GM23338 (cell line): ENCODE data around the gene GPI. TPM values are rescaled to one million over a fixed set of nuclear protein-coding genes. Genes with fewer than 3 reads are reported as not detected.

ENCODE experiments used
- ATAC-seq: fragments of 200-7000 bp; cut with Tn5 transposase; 3 replicates; pipeline ENCODE4 v1.9.1; 2020
- DNase-seq: peaks from one replicate; pipeline ENCODE4 v3.0.0-alpha.2; 2015; ENCODE audit warnings: low spot score
- H2AFZ ChIP-seq: fragments of 200-600 bp; sonication (generic); 2 replicates; pipeline ENCODE4 v1.8.0; 2016; ENCODE audit warnings: antibody characterized with exemption, mild to moderate bottlenecking, moderate library complexity
- H3F3A ChIP-seq: fragments of 200-600 bp; sonication (generic); replicated peaks from 2 replicates; pipeline ENCODE4 v1.8.0; 2017; ENCODE audit warnings: antibody characterized with exemption, mixed run types, low read depth
- H3K27ac ChIP-seq: fragments of 200-600 bp; sonication (generic); 2 replicates; pipeline ENCODE4 v1.6.1; 2016; ENCODE audit warnings: low read depth
- H3K27me3 ChIP-seq: fragments of 200-600 bp; sonication (generic); 2 replicates; pipeline ENCODE4 v1.8.0; 2016; ENCODE audit warnings: mild to moderate bottlenecking, mixed run types, moderate library complexity; ENCODE audit not compliant: insufficient read depth
- H3K36me3 ChIP-seq: fragments of 200-600 bp; sonication (generic); 2 replicates; pipeline ENCODE4 v1.8.0; 2016; ENCODE audit warnings: mild to moderate bottlenecking; ENCODE audit not compliant: insufficient read depth
- H3K4me1 ChIP-seq: fragments of 200-600 bp; sonication (generic); 2 replicates; pipeline ENCODE4 v1.8.0; 2016; ENCODE audit warnings: mild to moderate bottlenecking, moderate library complexity; ENCODE audit not compliant: insufficient read depth
- H3K4me2 ChIP-seq: fragments of 200-600 bp; sonication (generic); 2 replicates; pipeline ENCODE4 v1.7.1; 2017; ENCODE audit warnings: mixed run types
- H3K4me3 ChIP-seq: fragments of 200-600 bp; sonication (generic); 2 replicates; pipeline ENCODE4 v1.6.1; 2016; ENCODE audit warnings: mixed run types
- H3K79me2 ChIP-seq: fragments of 200-600 bp; sonication (generic); replicated peaks from 2 replicates; pipeline ENCODE4 v1.8.0; 2017; ENCODE audit warnings: mild to moderate bottlenecking; ENCODE audit not compliant: insufficient read depth
- H3K9me2 ChIP-seq: fragments of 200-600 bp; sonication (generic); 2 replicates; pipeline ENCODE4 v1.8.0; 2017; ENCODE audit not compliant: insufficient read depth
- H4K20me1 ChIP-seq: fragments of 200-600 bp; sonication (generic); replicated peaks from 2 replicates; pipeline ENCODE4 v1.8.0; 2017; ENCODE audit warnings: mild to moderate bottlenecking; ENCODE audit not compliant: insufficient read depth
- H3K27ac Mint-ChIP-seq: 2 replicates; pipeline ENCODE4 v1.8.0; 2020; ENCODE audit warnings: inconsistent platforms, mild to moderate bottlenecking, moderate library complexity, mixed read lengths
- H3K27me3 Mint-ChIP-seq: 3 replicates; pipeline ENCODE4 v1.8.0; 2022; ENCODE audit warnings: low read depth, mild to moderate bottlenecking, moderate library complexity, mixed read lengths, inconsistent platforms; ENCODE audit not compliant: insufficient read depth, poor library complexity
- H3K36me3 Mint-ChIP-seq: 3 replicates; pipeline ENCODE4 v1.8.0; 2021; ENCODE audit warnings: low read depth, mild to moderate bottlenecking, inconsistent platforms, moderate library complexity, mixed read lengths
- H3K4me1 Mint-ChIP-seq: 3 replicates; pipeline ENCODE4 v1.8.0; 2020; ENCODE audit warnings: mild to moderate bottlenecking, inconsistent platforms, mixed read lengths
- H3K4me3 Mint-ChIP-seq: 3 replicates; pipeline ENCODE4 v1.8.0; 2021; ENCODE audit warnings: moderate library complexity, mild to moderate bottlenecking, inconsistent platforms, mixed read lengths
- H3K9me3 Mint-ChIP-seq: 3 replicates; pipeline ENCODE4 v1.8.0; 2020; ENCODE audit warnings: moderate library complexity, mild to moderate bottlenecking, inconsistent platforms, mixed read lengths
- CREB1 ChIP-seq: fragments of 250-450 bp; sonication (Bioruptor Pico); IDR thresholded peaks from 2 replicates; pipeline ENCODE4 v1.5.0; 2020; ENCODE audit warnings: low read depth, mild to moderate bottlenecking, moderate library complexity
- CTCF ChIP-seq, 2 experiments: fragments of 200-600 bp in 1 of 2; sonication (generic) in 1 of 2; conservative IDR thresholded peaks; 2 replicates each; pipeline versions ENCODE4 v1.5.1 to v1.6.1; 2016 to 2017; ENCODE audit warnings: antibody characterized with exemption in 2 of 2, low read depth in 2 of 2, mild to moderate bottlenecking in 2 of 2, moderate library complexity in 1 of 2
- EZH2 ChIP-seq: fragments of 200-600 bp; sonication (generic); IDR thresholded peaks from one replicate; pipeline ENCODE4 v1.8.0; 2017; ENCODE audit warnings: antibody characterized with exemption, mild to moderate bottlenecking, low read depth; ENCODE audit not compliant: unreplicated experiment
- EZH2phosphoT487 ChIP-seq: fragments of 200-600 bp; sonication (generic); IDR thresholded peaks from one replicate; pipeline ENCODE4 v1.8.1; 2018; ENCODE audit warnings: antibody characterized with exemption; ENCODE audit not compliant: unreplicated experiment
- JUNB ChIP-seq: IDR thresholded peaks from one replicate; pipeline ENCODE4 v1.6.1; 2016; ENCODE audit warnings: antibody characterized with exemption; ENCODE audit not compliant: unreplicated experiment
- NANOG ChIP-seq: IDR thresholded peaks from 2 replicates; pipeline ENCODE4 v1.6.1; 2016; ENCODE audit warnings: antibody characterized with exemption, borderline replicate concordance
- POLR2AphosphoS5 ChIP-seq: IDR thresholded peaks from 2 replicates; pipeline ENCODE4 v1.6.1; 2016; ENCODE audit warnings: antibody characterized with exemption, low read depth
- STAT1 ChIP-seq: IDR thresholded peaks from one replicate; pipeline ENCODE4 v1.6.1; 2016; ENCODE audit warnings: antibody characterized with exemption; ENCODE audit not compliant: unreplicated experiment
- ZNF114 ChIP-seq: fragments of 250-450 bp; sonication (Bioruptor Pico); IDR thresholded peaks from 2 replicates; pipeline ENCODE4 v1.5.0; 2020; ENCODE audit warnings: mild to moderate bottlenecking, moderate library complexity
- ZNF331 ChIP-seq: fragments of 250-450 bp; sonication (Bioruptor Pico); IDR thresholded peaks from 2 replicates; pipeline ENCODE4 v1.5.0; 2020; ENCODE audit warnings: low read depth, mild to moderate bottlenecking, moderate library complexity
- polyA plus RNA-seq: library from polyadenylated mRNA; unstranded; fragments of >200 nt; fragmentation: Nextera tagmentation; extraction: Ambion mirVana; gene quantifications from 2 replicates; pipeline ENCODE4 v1.2.1, GENCODE V29; 2016
- total RNA-seq: library from RNA; depleted of rRNA; stranded (reverse); fragments of >200 nt; shearing (Covaris generic); gene quantifications from 2 replicates; pipeline ENCODE4 v1.2.3, GENCODE V29; 2014
- TF ChIP-seq, protein P1 (sequence below): IDR thresholded peaks from 2 replicates; pipeline ENCODE4 v1.6.1; 2016; ENCODE audit warnings: antibody characterized with exemption
- TF ChIP-seq, protein P2 (sequence below): IDR thresholded peaks from one replicate; pipeline ENCODE4 v1.6.1; 2018; ENCODE audit warnings: antibody characterized with exemption; ENCODE audit not compliant: unreplicated experiment
- TF ChIP-seq, protein P3 (sequence below): fragments of 250-450 bp; sonication (Bioruptor Pico); IDR thresholded peaks from 2 replicates; pipeline ENCODE4 v1.5.0; 2020; ENCODE audit warnings: mild to moderate bottlenecking, moderate library complexity

Gene GPI
- total and polyA plus RNA-seq, 2 experiments from 2014 or later = 136 to 327 TPM

DNA sequence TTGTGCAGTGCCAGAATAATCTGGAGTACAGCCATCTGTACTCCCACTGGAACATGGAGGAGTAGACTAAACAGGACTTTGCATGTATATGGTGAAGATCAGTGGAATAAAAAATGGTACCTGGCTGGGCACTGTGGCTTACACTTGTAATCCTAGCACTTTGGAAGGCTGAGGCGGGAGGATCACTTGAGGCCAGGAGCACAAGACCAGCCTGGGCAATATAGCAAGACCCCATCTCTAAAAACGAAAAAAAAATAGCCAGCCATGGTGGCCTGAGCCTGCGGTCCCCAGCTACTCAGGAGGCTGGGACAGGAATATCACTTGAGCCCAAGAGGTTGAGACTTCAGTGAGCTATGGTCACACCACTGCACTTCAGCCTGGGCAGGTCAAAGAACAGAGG lies 83.2 kb downstream of the GPI start:
- Histone ChIP-seq H3K36me3 (peaks cover 84% of the 10 kb centered on the region), H3K79me2 (peaks cover 31% of the 10 kb centered on the region)
- H3K4me3 Mint-ChIP-seq = no peak overlapping the region

More for the DNA sequence above, 83.2 kb downstream of the GPI start:
- Mint-ChIP-seq H3K27ac (no peak overlapping the region), H3K36me3 (peaks cover 90% of the 10 kb centered on the region), H3K4me1 (no peaks in the 10 kb centered on the region), H3K27me3 (no peaks in the 10 kb centered on the region), H3K9me3 (no peaks in the 10 kb centered on the region)
- H3K4me1 ChIP-seq = no peaks in the 10 kb centered on the region
- no peak for DNase-seq
- ATAC-seq = no peak
- H3K4me2 ChIP-seq = no peak overlapping the region
- peaks cover 11% of the 10 kb centered on the region; the same call in 1 of the 2 replicates for H3F3A ChIP-seq
- H3K27me3 ChIP-seq = no peaks in the 10 kb centered on the region
- H3K4me3 ChIP-seq = no peak overlapping the region
- no peak for TF ChIP-seq POLR2AphosphoS5
- TF ChIP-seq, protein P1, sequence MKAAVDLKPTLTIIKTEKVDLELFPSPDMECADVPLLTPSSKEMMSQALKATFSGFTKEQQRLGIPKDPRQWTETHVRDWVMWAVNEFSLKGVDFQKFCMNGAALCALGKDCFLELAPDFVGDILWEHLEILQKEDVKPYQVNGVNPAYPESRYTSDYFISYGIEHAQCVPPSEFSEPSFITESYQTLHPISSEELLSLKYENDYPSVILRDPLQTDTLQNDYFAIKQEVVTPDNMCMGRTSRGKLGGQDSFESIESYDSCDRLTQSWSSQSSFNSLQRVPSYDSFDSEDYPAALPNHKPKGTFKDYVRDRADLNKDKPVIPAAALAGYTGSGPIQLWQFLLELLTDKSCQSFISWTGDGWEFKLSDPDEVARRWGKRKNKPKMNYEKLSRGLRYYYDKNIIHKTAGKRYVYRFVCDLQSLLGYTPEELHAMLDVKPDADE = no peak
- TF ChIP-seq, protein P2, sequence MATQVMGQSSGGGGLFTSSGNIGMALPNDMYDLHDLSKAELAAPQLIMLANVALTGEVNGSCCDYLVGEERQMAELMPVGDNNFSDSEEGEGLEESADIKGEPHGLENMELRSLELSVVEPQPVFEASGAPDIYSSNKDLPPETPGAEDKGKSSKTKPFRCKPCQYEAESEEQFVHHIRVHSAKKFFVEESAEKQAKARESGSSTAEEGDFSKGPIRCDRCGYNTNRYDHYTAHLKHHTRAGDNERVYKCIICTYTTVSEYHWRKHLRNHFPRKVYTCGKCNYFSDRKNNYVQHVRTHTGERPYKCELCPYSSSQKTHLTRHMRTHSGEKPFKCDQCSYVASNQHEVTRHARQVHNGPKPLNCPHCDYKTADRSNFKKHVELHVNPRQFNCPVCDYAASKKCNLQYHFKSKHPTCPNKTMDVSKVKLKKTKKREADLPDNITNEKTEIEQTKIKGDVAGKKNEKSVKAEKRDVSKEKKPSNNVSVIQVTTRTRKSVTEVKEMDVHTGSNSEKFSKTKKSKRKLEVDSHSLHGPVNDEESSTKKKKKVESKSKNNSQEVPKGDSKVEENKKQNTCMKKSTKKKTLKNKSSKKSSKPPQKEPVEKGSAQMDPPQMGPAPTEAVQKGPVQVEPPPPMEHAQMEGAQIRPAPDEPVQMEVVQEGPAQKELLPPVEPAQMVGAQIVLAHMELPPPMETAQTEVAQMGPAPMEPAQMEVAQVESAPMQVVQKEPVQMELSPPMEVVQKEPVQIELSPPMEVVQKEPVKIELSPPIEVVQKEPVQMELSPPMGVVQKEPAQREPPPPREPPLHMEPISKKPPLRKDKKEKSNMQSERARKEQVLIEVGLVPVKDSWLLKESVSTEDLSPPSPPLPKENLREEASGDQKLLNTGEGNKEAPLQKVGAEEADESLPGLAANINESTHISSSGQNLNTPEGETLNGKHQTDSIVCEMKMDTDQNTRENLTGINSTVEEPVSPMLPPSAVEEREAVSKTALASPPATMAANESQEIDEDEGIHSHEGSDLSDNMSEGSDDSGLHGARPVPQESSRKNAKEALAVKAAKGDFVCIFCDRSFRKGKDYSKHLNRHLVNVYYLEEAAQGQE = no peak
- TF ChIP-seq, protein P3, sequence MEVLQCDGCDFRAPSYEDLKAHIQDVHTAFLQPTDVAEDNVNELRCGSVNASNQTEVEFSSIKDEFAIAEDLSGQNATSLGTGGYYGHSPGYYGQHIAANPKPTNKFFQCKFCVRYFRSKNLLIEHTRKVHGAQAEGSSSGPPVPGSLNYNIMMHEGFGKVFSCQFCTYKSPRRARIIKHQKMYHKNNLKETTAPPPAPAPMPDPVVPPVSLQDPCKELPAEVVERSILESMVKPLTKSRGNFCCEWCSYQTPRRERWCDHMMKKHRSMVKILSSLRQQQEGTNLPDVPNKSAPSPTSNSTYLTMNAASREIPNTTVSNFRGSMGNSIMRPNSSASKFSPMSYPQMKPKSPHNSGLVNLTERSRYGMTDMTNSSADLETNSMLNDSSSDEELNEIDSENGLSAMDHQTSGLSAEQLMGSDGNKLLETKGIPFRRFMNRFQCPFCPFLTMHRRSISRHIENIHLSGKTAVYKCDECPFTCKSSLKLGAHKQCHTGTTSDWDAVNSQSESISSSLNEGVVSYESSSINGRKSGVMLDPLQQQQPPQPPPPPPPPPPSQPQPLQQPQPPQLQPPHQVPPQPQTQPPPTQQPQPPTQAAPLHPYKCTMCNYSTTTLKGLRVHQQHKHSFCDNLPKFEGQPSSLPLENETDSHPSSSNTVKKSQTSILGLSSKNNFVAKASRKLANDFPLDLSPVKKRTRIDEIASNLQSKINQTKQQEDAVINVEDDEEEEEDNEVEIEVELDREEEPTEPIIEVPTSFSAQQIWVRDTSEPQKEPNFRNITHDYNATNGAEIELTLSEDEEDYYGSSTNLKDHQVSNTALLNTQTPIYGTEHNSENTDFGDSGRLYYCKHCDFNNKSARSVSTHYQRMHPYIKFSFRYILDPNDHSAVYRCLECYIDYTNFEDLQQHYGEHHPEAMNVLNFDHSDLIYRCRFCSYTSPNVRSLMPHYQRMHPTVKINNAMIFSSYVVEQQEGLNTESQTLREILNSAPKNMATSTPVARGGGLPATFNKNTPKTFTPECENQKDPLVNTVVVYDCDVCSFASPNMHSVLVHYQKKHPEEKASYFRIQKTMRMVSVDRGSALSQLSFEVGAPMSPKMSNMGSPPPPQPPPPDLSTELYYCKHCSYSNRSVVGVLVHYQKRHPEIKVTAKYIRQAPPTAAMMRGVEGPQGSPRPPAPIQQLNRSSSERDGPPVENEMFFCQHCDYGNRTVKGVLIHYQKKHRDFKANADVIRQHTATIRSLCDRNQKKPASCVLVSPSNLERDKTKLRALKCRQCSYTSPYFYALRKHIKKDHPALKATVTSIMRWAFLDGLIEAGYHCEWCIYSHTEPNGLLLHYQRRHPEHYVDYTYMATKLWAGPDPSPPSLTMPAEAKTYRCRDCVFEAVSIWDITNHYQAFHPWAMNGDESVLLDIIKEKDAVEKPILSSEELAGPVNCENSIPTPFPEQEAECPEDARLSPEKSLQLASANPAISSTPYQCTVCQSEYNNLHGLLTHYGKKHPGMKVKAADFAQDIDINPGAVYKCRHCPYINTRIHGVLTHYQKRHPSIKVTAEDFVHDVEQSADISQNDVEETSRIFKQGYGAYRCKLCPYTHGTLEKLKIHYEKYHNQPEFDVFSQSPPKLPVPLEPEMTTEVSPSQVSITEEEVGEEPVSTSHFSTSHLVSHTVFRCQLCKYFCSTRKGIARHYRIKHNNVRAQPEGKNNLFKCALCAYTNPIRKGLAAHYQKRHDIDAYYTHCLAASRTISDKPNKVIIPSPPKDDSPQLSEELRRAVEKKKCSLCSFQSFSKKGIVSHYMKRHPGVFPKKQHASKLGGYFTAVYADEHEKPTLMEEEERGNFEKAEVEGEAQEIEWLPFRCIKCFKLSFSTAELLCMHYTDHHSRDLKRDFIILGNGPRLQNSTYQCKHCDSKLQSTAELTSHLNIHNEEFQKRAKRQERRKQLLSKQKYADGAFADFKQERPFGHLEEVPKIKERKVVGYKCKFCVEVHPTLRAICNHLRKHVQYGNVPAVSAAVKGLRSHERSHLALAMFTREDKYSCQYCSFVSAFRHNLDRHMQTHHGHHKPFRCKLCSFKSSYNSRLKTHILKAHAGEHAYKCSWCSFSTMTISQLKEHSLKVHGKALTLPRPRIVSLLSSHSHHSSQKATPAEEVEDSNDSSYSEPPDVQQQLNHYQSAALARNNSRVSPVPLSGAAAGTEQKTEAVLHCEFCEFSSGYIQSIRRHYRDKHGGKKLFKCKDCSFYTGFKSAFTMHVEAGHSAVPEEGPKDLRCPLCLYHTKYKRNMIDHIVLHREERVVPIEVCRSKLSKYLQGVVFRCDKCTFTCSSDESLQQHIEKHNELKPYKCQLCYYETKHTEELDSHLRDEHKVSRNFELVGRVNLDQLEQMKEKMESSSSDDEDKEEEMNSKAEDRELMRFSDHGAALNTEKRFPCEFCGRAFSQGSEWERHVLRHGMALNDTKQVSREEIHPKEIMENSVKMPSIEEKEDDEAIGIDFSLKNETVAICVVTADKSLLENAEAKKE (CRISPR knock-in tag) = no peak
- no peak for TF ChIP-seq CTCF (conservative IDR thresholded peaks at IDR 0.05; ENCODE audit: low read depth in 2 of 2)
- no peak for TF ChIP-seq CREB1 (CRISPR knock-in tag)
- TF ChIP-seq NANOG = no peak
- TF ChIP-seq STAT1 = no peak
- TF ChIP-seq ZNF114 (CRISPR knock-in tag) = no peak
- no peak for TF ChIP-seq EZH2
- TF ChIP-seq ZNF331 = no peak
- no peak for TF ChIP-seq EZH2phosphoT487
- no peak for TF ChIP-seq JUNB
- H3K9me2 ChIP-seq = no peaks in the 10 kb centered on the region
- peaks cover 38% of the 10 kb centered on the region for H4K20me1 ChIP-seq
- no peak overlapping the region for H2AFZ ChIP-seq
- H3K27ac ChIP-seq = no peak overlapping the region
